Smooth muscle cell (in vitro differentiated cells): ENCODE data around the gene AGPS. TPM values are rescaled to one million over a fixed set of nuclear protein-coding genes. Genes with fewer than 3 reads are reported as not detected.

Source experiments
- DNase-seq: peaks from one replicate; lab custom pipeline; 2025; ENCODE audit not compliant: unreplicated experiment; lab: John Stamatoyannopoulos, UW
- H2AFZ ChIP-seq: fragments of 200-600 bp; sonication (generic); 2 replicates; pipeline ENCODE4 v1.6.0; 2016; ENCODE audit warnings: antibody characterized with exemption, low read depth, mild to moderate bottlenecking
- H3F3A ChIP-seq: fragments of 200-600 bp; sonication (generic); 2 replicates; pipeline ENCODE4 v1.6.0; 2017; ENCODE audit warnings: antibody characterized with exemption, low read depth
- H3K27ac ChIP-seq: fragments of 200-600 bp; sonication (generic); 2 replicates; pipeline ENCODE4 v1.5.1; 2016; ENCODE audit warnings: low read depth, mild to moderate bottlenecking
- H3K27me3 ChIP-seq: fragments of 200-600 bp; sonication (generic); 2 replicates; pipeline ENCODE4 v1.6.1; 2016; ENCODE audit warnings: low read depth, mild to moderate bottlenecking
- H3K36me3 ChIP-seq: fragments of 200-600 bp; sonication (generic); 2 replicates; pipeline ENCODE4 v1.5.1; 2016; ENCODE audit warnings: low read depth
- H3K4me1 ChIP-seq: fragments of 200-600 bp; sonication (generic); 2 replicates; pipeline ENCODE4 v1.5.1; 2016; ENCODE audit warnings: low read depth
- H3K4me2 ChIP-seq: fragments of 200-600 bp; sonication (generic); 2 replicates; pipeline ENCODE4 v1.6.0; 2016; ENCODE audit warnings: mild to moderate bottlenecking
- H3K4me3 ChIP-seq: fragments of 200-600 bp; sonication (generic); 2 replicates; pipeline ENCODE4 v1.5.1; 2016; ENCODE audit warnings: mild to moderate bottlenecking
- H3K79me2 ChIP-seq: fragments of 200-600 bp; sonication (generic); 2 replicates; pipeline ENCODE4 v1.6.0; 2016; ENCODE audit warnings: low read depth, mild to moderate bottlenecking
- H3K9ac ChIP-seq: fragments of 200-600 bp; sonication (generic); 2 replicates; pipeline ENCODE4 v1.6.0; 2016; ENCODE audit warnings: low read depth
- H3K9me3 ChIP-seq: fragments of 200-600 bp; sonication (generic); replicated peaks from 2 replicates; pipeline ENCODE4 v1.5.1; 2016; ENCODE audit warnings: low read depth
- H4K20me1 ChIP-seq: fragments of 200-600 bp; sonication (generic); 2 replicates; pipeline ENCODE4 v1.6.0; 2016; ENCODE audit warnings: low read depth
- CTCF ChIP-seq: fragments of 200-600 bp; sonication (generic); IDR thresholded peaks from 2 replicates; pipeline ENCODE4 v1.5.1; 2017; ENCODE audit warnings: borderline replicate concordance, mild to moderate bottlenecking, antibody characterized with exemption; ENCODE audit not compliant: insufficient read depth, poor library complexity, severe bottlenecking
- WGBS: methylation state at CpG from one replicate; pipeline ENCODE4 v1.1.7; 2016; ENCODE audit warnings: low lambda C conversion rate; 5-methylcytosine and 5-hydroxymethylcytosine counted together
- polyA plus RNA-seq: library from polyadenylated mRNA; unstranded; fragments of >200 nt; fragmentation: Nextera tagmentation; extraction: Ambion mirVana; gene quantifications from 2 replicates; pipeline ENCODE4 v1.2.1, GENCODE V29; 2016
- total RNA-seq: library from RNA; depleted of rRNA; stranded (reverse); fragments of >200 nt; gene quantifications from 2 replicates; pipeline ENCODE4 v1.2.3, GENCODE V29; 2014

AGPS gene
- total and polyA plus RNA-seq, 2 experiments from 2014 or later, result 19.5 to 41.4 TPM

- no peaks in the 10 kb centered on the region for H3K4me1 ChIP-seq
- no peaks in the 10 kb centered on the region for H3K79me2 ChIP-seq
- no peak overlapping the region for H3K9ac ChIP-seq
- H3K36me3 ChIP-seq, result no peaks in the 10 kb centered on the region
- no peak for TF ChIP-seq CTCF
- no peak overlapping the region for H2AFZ ChIP-seq
- no peak overlapping the region for H3K27ac ChIP-seq
- H3K27me3 ChIP-seq, result no peaks in the 10 kb centered on the region
- no peak overlapping the region for H3K4me2 ChIP-seq
- H3K9me3 ChIP-seq, result no peaks in the 10 kb centered on the region
- H4K20me1 ChIP-seq, result no peaks in the 10 kb centered on the region
- no peaks in the 10 kb centered on the region for H3F3A ChIP-seq
- WGBS, result 100% methylated on average over 1 of the region's 1 CpG
- DNase-seq, result no peak
- H3K4me3 ChIP-seq, result no peak overlapping the region
These were observed 194.8 kb downstream of the AGPS start for GRCh38 chr2:177587371-177587770.

GRCh38 chr2:177588671-177589070 lies 196.1 kb downstream of the AGPS start:
- Histone ChIP-seq H3K79me2 (no peaks in the 10 kb centered on the region), H3K36me3 (no peaks in the 10 kb centered on the region), H2AFZ (no peak overlapping the region), H3K27me3 (no peaks in the 10 kb centered on the region), H3K9me3 (no peaks in the 10 kb centered on the region), H3K4me3 (no peak overlapping the region), H4K20me1 (no peaks in the 10 kb centered on the region), H3K4me2 (no peak overlapping the region), H3F3A (no peaks in the 10 kb centered on the region), H3K4me1 (no peaks in the 10 kb centered on the region), H3K9ac (no peak overlapping the region), H3K27ac (no peak overlapping the region)
- no peak for DNase-seq
- WGBS, result 83% methylated on average over 3 of the region's 3 CpGs
- TF ChIP-seq CTCF, result no peak

- H2AFZ ChIP-seq, result no peak overlapping the region
- no peak overlapping the region for H3K4me2 ChIP-seq
- no peak for DNase-seq
- TF ChIP-seq CTCF, result no peak
- no peak overlapping the region for H3K4me3 ChIP-seq
- H3K27ac ChIP-seq, result no peak overlapping the region
- no peaks in the 10 kb centered on the region for H3F3A ChIP-seq
- no peaks in the 10 kb centered on the region for H3K4me1 ChIP-seq
- H3K27me3 ChIP-seq, result no peaks in the 10 kb centered on the region
- no peaks in the 10 kb centered on the region for H3K79me2 ChIP-seq
- no peaks in the 10 kb centered on the region for H3K9me3 ChIP-seq
- H3K36me3 ChIP-seq, result no peaks in the 10 kb centered on the region
- 96% methylated on average over 1 of the region's 1 CpG for WGBS
- H4K20me1 ChIP-seq, result no peaks in the 10 kb centered on the region
- H3K9ac ChIP-seq, result no peak overlapping the region
These were observed 196.6 kb downstream of the AGPS start for GRCh38 chr2:177589186-177589585.

GRCh38 chr2:177592397-177592796 lies 199.8 kb downstream of the AGPS start:
- Histone ChIP-seq H2AFZ (no peak overlapping the region), H3K4me1 (no peaks in the 10 kb centered on the region), H3K9ac (no peak overlapping the region), H3K79me2 (no peaks in the 10 kb centered on the region), H4K20me1 (no peaks in the 10 kb centered on the region), H3K9me3 (no peaks in the 10 kb centered on the region), H3K4me3 (no peak overlapping the region), H3F3A (no peaks in the 10 kb centered on the region), H3K36me3 (no peaks in the 10 kb centered on the region), H3K27ac (no peak overlapping the region), H3K4me2 (no peak overlapping the region), H3K27me3 (no peaks in the 10 kb centered on the region)
- no peak for DNase-seq
- no peak for TF ChIP-seq CTCF
- 98% methylated on average over 2 of the region's 2 CpGs for WGBS
